NCI-H2081 treated with DMSO at 0.1 percent for 48 hours (cell line): ENCODE measurements around the gene PDIK1L.
"Not testable (repeated sequence)": the region's sequence is repeated elsewhere in the genome, so short reads cannot be mapped to it uniquely, and the experiment has no call there.

Source experiments
- DNase-seq: peaks from one replicate; lab custom pipeline; 2025; lab: John Stamatoyannopoulos, UW

Gene PDIK1L

DNA sequence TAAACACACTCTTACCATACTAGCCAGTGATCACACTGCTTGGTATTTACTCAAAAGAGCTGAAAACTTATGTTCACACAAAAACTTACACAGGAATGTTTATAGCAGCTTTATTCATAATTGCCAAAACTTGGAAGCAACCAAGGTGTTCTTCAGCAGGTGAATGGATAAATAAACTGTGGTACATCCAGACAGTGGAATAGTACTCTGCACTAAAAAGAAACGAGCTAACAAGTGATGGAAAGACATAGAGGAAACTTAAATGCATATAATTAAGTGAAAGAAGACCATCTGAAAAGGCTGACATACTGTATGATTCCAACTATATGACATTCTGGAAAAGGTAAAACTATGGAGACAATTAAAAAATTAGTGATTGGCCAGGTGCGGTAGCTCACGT, 20.7 kb upstream of the PDIK1L start:
- no peak for DNase-seq

DNA sequence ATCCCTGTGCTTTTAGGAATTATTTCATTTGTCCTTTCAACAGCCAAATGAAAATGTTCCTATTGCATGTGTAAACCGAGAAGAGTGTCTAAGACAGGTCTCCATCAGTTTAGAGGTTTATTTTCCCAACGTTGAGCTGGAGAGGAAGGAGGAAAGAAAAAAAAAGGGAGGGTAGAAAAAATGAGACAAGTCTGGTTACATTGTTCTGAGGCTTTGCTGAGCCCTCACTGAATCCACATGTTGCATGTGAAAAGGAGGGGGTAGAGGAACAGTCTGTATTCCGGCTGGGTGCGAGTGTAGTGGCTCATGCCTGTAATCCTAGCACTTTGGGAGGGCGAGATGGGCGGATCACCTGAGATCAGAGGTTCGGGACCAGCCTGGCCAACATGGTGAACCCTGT, 19.2 kb upstream of the PDIK1L start:
- DNase-seq, result no peak

DNA sequence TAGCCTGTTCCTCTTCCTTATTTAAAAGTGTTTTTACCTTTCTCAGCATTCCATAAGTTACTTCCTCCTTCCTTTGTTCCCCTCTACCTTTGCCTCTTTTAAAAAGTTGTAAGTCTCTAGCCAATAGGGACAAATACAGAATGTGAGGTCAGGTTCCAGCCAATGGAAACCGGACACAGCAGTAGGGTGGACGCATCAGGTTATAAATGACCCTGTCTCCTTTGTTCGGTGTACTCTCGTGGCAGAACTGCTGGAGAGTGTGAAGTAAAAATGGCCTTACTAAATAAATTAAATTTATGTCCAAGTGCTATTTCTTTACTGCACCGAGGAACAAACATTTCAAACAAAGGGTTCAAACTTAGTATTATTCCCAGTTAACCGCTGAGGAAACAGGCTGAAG, 18.1 kb upstream of the PDIK1L start:
- not testable (repeated sequence) for DNase-seq

DNA sequence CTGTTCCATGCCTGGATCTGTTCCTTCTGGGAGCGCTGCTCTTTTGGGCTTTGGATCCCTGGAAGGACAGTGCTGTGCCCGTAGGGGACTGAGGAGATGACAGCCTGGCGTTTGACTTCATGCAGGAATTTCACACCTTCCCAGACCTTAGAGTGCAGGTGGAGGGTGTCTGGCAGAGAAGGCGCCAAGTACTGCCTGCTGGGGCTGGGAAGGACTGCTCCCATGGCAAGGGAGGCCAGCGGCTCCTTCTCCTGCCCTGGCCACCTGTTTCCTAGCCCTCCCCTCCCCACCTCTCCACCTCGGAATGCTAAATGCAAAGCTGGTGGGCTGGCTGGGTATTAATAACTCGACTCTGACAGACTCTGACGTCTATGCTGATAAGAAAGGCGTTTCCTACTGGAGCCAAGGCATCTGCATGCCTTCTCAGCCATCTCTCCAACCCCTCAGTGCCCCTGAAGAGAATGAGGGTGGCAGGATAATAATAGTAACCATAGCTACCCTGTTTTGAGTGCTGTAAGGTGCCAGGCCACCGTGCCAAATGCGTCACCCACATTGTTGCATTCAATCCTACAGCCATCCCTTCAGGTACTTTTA, 17.5 kb upstream of the PDIK1L start:
- no peak for DNase-seq

- no peak for DNase-seq
These were observed 16.8 kb upstream of the PDIK1L start for GRCh38 chr1:26094677-26095383.

GRCh38 chr1:26096471-26096870, 15.2 kb upstream of the PDIK1L start:
- no peak for DNase-seq

DNA sequence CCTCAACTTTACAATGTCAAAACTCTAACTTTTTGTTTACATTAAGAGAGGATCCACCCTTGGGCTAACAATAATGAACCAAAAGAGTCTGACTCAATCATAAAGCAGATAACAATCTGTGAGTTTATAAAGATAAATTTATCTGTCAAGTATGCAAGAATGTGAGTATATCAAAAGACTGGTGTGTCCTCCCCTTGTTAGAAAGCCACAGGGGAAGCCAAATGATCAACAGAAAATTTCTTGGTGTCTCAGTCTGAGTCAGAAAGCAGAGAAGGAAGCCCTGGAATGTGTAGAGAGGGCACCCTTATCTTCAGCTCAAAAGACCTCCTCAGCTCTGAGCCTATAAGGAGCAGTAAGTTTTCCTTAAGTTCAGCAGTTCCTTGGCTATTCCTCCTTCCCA, 13.9 kb upstream of the PDIK1L start:
- no peak for DNase-seq

- no peak for DNase-seq
These were observed 13.0 kb upstream of the PDIK1L start for GRCh38 chr1:26098602-26099001.

DNA sequence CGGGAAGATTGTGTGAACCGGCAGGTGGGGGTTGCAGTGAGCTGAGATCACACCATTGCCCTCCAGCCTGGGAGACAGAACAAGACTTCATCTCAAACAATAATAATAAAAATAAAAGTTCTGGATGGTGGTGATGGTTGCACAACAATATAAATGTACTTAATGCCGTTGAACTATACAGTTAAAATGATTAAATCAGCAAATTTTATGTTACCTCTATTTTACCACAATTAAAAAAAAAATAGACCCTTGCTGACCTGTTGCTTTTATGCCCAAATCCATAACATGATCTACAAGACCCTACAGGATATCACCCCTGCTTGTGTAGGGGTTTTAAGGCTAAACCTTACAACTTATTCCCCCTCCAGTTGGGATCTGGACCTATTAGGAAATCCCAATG, 11.8 kb upstream of the PDIK1L start:
- DNase-seq, result no peak

GRCh38 chr1:26100204-26100603, 11.4 kb upstream of the PDIK1L start:
- DNase-seq, result not testable (repeated sequence)

DNA sequence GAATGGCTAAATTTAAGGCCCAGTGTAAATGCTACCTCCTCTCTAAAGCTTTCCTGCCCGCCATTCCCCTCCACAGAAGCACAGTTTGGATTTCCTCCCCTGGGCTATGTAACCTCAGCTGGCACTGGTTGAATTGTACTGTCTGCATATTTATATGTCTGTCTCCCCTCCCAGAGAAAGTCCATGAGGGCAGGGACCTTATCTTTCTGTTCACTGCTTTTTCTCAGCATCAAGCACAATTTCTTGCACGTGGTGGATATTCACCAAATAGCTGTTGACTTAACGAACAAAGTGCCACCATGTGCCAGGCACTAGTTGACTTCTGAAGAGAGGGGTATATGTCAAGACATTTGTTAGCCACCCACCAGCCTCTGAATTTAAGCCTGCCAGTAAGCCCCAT, 9.5 kb upstream of the PDIK1L start:
- DNase-seq, result no peak

- DNase-seq, result no peak
These were observed 9.1 kb upstream of the PDIK1L start for GRCh38 chr1:26102526-26102925.

GRCh38 chr1:26105226-26105548, 6.4 kb upstream of the PDIK1L start:
- not testable (repeated sequence) for DNase-seq

- no peak for DNase-seq
These were observed 2.1 kb upstream of the PDIK1L start for GRCh38 chr1:26109229-26110164.

GRCh38 chr1:26110731-26111529, 694 bp upstream of the PDIK1L start:
- peak; percentile 37 for DNase-seq

DNA sequence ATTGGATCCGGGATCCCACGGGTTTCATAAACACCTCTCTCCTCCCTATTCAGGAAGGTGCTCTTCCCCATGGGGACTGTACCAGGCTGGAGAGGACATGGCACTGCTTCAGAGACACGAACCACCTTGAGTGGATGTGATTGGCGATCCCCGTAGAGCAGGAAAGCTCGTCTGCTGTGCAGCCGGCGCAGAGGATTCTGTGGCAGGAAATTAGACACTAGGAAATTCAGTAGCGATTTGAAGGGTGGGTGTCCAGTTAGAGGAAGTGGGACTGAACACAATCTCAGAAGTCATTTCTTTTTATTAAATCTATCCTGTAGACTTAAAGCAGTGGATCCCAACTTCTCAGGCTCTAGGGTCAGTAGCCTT, 767 bp downstream of the PDIK1L start:
- DNase-seq, result no peak

GRCh38 chr1:26114165-26114927, 2.7 kb downstream of the PDIK1L start:
- no peak for DNase-seq

DNA sequence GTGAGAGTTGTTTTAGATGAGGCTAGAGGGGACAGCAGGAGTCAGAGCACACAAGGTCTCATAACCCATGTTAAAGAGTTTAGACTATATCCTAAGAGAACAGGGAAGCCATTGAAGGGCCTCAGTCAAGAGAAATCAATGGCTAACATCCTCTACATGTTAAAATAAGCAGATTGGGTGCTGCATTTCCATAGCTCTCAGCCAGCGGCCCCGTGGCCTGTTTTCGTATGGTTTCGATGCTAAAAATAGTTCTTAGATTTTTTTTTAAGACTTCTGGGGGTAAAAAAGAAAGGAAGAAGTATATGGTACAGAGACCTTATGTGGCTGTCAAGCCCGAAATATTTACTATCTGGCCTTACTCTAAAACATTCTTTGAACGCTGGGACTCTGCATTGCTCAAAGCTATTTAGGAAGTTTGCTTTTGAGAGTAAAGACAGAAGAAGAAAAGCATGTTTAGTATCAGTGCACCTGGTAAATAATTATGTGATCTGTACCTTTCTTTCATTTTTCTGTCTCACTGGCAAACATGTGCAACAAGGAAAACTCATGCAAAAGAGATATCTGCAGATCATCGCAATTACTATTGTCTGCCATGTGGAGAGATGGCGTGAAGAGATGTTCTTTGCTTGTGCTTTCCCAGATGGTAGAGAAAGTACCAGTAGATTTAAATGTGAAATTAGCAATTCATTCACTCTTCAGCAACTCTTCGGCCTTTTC, 8.4 kb downstream of the PDIK1L start:
- no peak for DNase-seq

- no peak for DNase-seq
These were observed 10.5 kb downstream of the PDIK1L start for GRCh38 chr1:26121854-26122773.
